H9 (cell line): ENCODE measurements around the gene SUN2. TPM values are rescaled to one million over a fixed set of nuclear protein-coding genes. Genes with fewer than 3 reads are reported as not detected.
A peak's percentile ranks its signal among the peaks of the same experiment; 100 is the strongest.

Experiments used
- DNase-seq: peaks from one replicate; pipeline ENCODE4 v3.0.0-alpha.2; 2017
- H2AFZ ChIP-seq: one replicate; pipeline ENCODE4 v1.6.1; 2013; ENCODE audit warnings: mild to moderate bottlenecking, low read length, control low read depth, moderate library complexity
- H2AK5ac ChIP-seq: 2 replicates; pipeline ENCODE4 v1.6.1; 2013; ENCODE audit warnings: low read length, control low read depth, mixed read lengths; ENCODE audit not compliant: insufficient read length
- H2BK120ac ChIP-seq: one replicate; pipeline ENCODE4 v1.6.1; 2013; ENCODE audit warnings: low read depth, mild to moderate bottlenecking, low read length, control low read depth, inconsistent platforms; ENCODE audit not compliant: poor library complexity, severe bottlenecking
- H2BK12ac ChIP-seq: 2 replicates; pipeline ENCODE4 v1.6.1; 2013; ENCODE audit warnings: low read length, control low read depth, mixed read lengths, low read depth; ENCODE audit not compliant: insufficient read length
- H2BK15ac ChIP-seq: 2 replicates; pipeline ENCODE4 v1.6.1; 2013; ENCODE audit warnings: low read depth, low read length, control low read depth
- H2BK20ac ChIP-seq: one replicate; pipeline ENCODE4 v1.6.1; 2013; ENCODE audit warnings: low read depth, mild to moderate bottlenecking, low read length, control low read depth, inconsistent platforms; ENCODE audit not compliant: poor library complexity, severe bottlenecking
- H2BK5ac ChIP-seq: 2 replicates; pipeline ENCODE4 v1.6.1; 2013; ENCODE audit warnings: low read length, control low read depth, mixed read lengths; ENCODE audit not compliant: insufficient read length
- H3K14ac ChIP-seq: 2 replicates; pipeline ENCODE4 v1.6.1; 2013; ENCODE audit warnings: low read length, control low read depth; ENCODE audit not compliant: insufficient read depth
- H3K18ac ChIP-seq: 2 replicates; pipeline ENCODE4 v1.6.1; 2013; ENCODE audit warnings: low read depth, mild to moderate bottlenecking, mixed read lengths, low read length, control low read depth; ENCODE audit not compliant: insufficient read length
- H3K23ac ChIP-seq: 2 replicates; pipeline ENCODE4 v1.6.1; 2013; ENCODE audit warnings: low read length, control low read depth, mixed read lengths, low read depth; ENCODE audit not compliant: insufficient read length
- H3K23me2 ChIP-seq: 2 replicates; pipeline ENCODE4 v1.6.1; 2013; ENCODE audit warnings: low read depth, mild to moderate bottlenecking, mixed read lengths, low read length, control low read depth; ENCODE audit not compliant: insufficient read length, poor library complexity, severe bottlenecking
- H3K27ac ChIP-seq: 2 replicates; pipeline ENCODE4 v1.5.1; 2013; ENCODE audit warnings: low read length, control low read depth, mixed read lengths, low read depth; ENCODE audit not compliant: insufficient read length
- H3K27me3 ChIP-seq: 2 replicates; pipeline ENCODE4 v1.6.1; 2013; ENCODE audit warnings: low read length, control low read depth, inconsistent platforms; ENCODE audit not compliant: insufficient read depth
- H3K4ac ChIP-seq: 2 replicates; pipeline ENCODE4 v1.6.1; 2013; ENCODE audit warnings: low read depth, mild to moderate bottlenecking, control low read depth, inconsistent platforms, low read length, moderate library complexity
- H3K4me1 ChIP-seq: 2 replicates; pipeline ENCODE4 v1.6.1; 2013; ENCODE audit warnings: low read length, control low read depth, inconsistent platforms; ENCODE audit not compliant: insufficient read depth
- H3K4me2 ChIP-seq: 2 replicates; pipeline ENCODE4 v1.6.1; 2013; ENCODE audit warnings: low read length, control low read depth, mixed read lengths; ENCODE audit not compliant: insufficient read length, insufficient read depth
- H3K56ac ChIP-seq: 2 replicates; pipeline ENCODE4 v1.6.1; 2013; ENCODE audit warnings: low read depth, mild to moderate bottlenecking, mixed read lengths, low read length, control low read depth; ENCODE audit not compliant: insufficient read length
- H3K79me1 ChIP-seq: 2 replicates; pipeline ENCODE4 v1.6.1; 2013; ENCODE audit warnings: low read depth, mild to moderate bottlenecking, moderate library complexity, low read length, control low read depth, inconsistent platforms; ENCODE audit not compliant: insufficient read depth, poor library complexity, severe bottlenecking
- H3K79me2 ChIP-seq: 2 replicates; pipeline ENCODE4 v1.6.1; 2013; ENCODE audit warnings: low read length, control low read depth, inconsistent platforms; ENCODE audit not compliant: insufficient read depth
- H3K9ac ChIP-seq: 2 replicates; pipeline ENCODE4 v1.6.1; 2013; ENCODE audit warnings: low read length, control low read depth, mixed read lengths; ENCODE audit not compliant: insufficient read length; ENCODE audit errors: extremely low read depth
- H3K9me3 ChIP-seq: one replicate; pipeline ENCODE4 v1.6.1; 2013; ENCODE audit warnings: low read depth, low read length, inconsistent platforms; ENCODE audit not compliant: control insufficient read depth
- H3T11ph ChIP-seq: one replicate; pipeline ENCODE4 v1.6.1; 2013; ENCODE audit warnings: mild to moderate bottlenecking, low read length, control low read depth, inconsistent platforms
- H4K20me1 ChIP-seq: one replicate; pipeline ENCODE4 v1.6.1; 2013; ENCODE audit not compliant: control insufficient read depth, insufficient read length, insufficient read depth
- H4K5ac ChIP-seq: 2 replicates; pipeline ENCODE4 v1.6.1; 2013; ENCODE audit warnings: low read depth, mild to moderate bottlenecking, mixed read lengths, low read length, control low read depth; ENCODE audit not compliant: insufficient read length
- H4K8ac ChIP-seq: replicated peaks from 2 replicates; pipeline ENCODE4 v1.6.1; 2013; ENCODE audit warnings: low read length, control low read depth, mixed read lengths, low read depth; ENCODE audit not compliant: insufficient read length
- H4K91ac ChIP-seq: 2 replicates; pipeline ENCODE4 v1.6.1; 2013; ENCODE audit warnings: low read depth, mild to moderate bottlenecking, moderate library complexity, mixed read lengths, low read length, control low read depth; ENCODE audit not compliant: insufficient read length
- H3K27ac Mint-ChIP-seq, 3 experiments: 2 replicates in 2 of 3; 3 replicates in 1 of 3; pipeline ENCODE4 v1.8.0; 2020 to 2021; ENCODE audit warnings: mixed read lengths in 3 of 3, mild to moderate bottlenecking in 1 of 3, moderate library complexity in 1 of 3
- H3K27me3 Mint-ChIP-seq: 2 replicates; pipeline ENCODE4 v1.8.0; 2021; ENCODE audit warnings: low read depth, mild to moderate bottlenecking, moderate library complexity, mixed read lengths
- H3K36me3 Mint-ChIP-seq, 3 experiments: 2 replicates in 2 of 3; 3 replicates in 1 of 3; pipeline ENCODE4 v1.8.0; 2020 to 2021; ENCODE audit warnings: low read depth in 3 of 3, mixed read lengths in 3 of 3; ENCODE audit not compliant: insufficient read depth in 1 of 3
- H3K4me1 Mint-ChIP-seq, 2 experiments: 2 replicates each; pipeline ENCODE4 v1.8.0; 2020; ENCODE audit warnings: mixed read lengths in 2 of 2
- H3K4me3 Mint-ChIP-seq, 2 experiments: 2 replicates in 1 of 2; 3 replicates in 1 of 2; pipeline ENCODE4 v1.8.0; 2020 to 2021; ENCODE audit warnings: mild to moderate bottlenecking in 2 of 2, mixed read lengths in 2 of 2, moderate library complexity in 1 of 2
- H3K9me3 Mint-ChIP-seq, 2 experiments: 2 replicates in 1 of 2; 3 replicates in 1 of 2; pipeline ENCODE4 v1.8.0; 2020; ENCODE audit warnings: mild to moderate bottlenecking in 2 of 2, mixed read lengths in 2 of 2, moderate library complexity in 1 of 2
- WGBS: extraction: QIAGEN DNeasy Blood & Tissue Kit; methylation state at CpG from one replicate; pipeline ENCODE4 v1.1.7; 2013; ENCODE audit warnings: missing lambda C conversion rate, low lambda C conversion rate, mixed read lengths; ENCODE audit not compliant: insufficient read length; ENCODE audit errors: extremely low coverage; 5-methylcytosine and 5-hydroxymethylcytosine counted together
- total RNA-seq: library from RNA; stranded (reverse); gene quantifications from 2 replicates; pipeline ENCODE4 v1.2.1, GENCODE V29; 2021
- TF ChIP-seq, protein P1 (sequence below): fragments of 200-600 bp; sonication (generic); conservative IDR thresholded peaks from 3 replicates; pipeline ENCODE4 v1.8.0; 2021; ENCODE audit warnings: antibody characterized with exemption, mild to moderate bottlenecking

The SUN2 gene
- total RNA-seq, 1 experiment from 2014 or later: 12.0 TPM

GRCh38 chr22:38735126-38735464 lies 20.7 kb downstream of the SUN2 start:
- no peak overlapping the region for H3K4me3 Mint-ChIP-seq
- TF ChIP-seq, protein P1, sequence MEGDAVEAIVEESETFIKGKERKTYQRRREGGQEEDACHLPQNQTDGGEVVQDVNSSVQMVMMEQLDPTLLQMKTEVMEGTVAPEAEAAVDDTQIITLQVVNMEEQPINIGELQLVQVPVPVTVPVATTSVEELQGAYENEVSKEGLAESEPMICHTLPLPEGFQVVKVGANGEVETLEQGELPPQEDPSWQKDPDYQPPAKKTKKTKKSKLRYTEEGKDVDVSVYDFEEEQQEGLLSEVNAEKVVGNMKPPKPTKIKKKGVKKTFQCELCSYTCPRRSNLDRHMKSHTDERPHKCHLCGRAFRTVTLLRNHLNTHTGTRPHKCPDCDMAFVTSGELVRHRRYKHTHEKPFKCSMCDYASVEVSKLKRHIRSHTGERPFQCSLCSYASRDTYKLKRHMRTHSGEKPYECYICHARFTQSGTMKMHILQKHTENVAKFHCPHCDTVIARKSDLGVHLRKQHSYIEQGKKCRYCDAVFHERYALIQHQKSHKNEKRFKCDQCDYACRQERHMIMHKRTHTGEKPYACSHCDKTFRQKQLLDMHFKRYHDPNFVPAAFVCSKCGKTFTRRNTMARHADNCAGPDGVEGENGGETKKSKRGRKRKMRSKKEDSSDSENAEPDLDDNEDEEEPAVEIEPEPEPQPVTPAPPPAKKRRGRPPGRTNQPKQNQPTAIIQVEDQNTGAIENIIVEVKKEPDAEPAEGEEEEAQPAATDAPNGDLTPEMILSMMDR: no peak

More at GRCh38 chr22:38735126-38735464, 20.7 kb downstream of the SUN2 start:
- Histone ChIP-seq H4K5ac (no peak overlapping the region), H2BK120ac (no peak overlapping the region), H2AFZ (no peak overlapping the region), H3K9ac (no peak overlapping the region), H3K4me2 (no peak overlapping the region), H2BK5ac (no peak overlapping the region), H3K27me3 (no peaks in the 10 kb centered on the region), H2BK12ac (no peak overlapping the region), H3K56ac (no peak overlapping the region), H4K20me1 (no peaks in the 10 kb centered on the region), H3K79me2 (no peaks in the 10 kb centered on the region), H3K27ac (no peak overlapping the region), H3K14ac (no peak overlapping the region), H4K91ac (no peak overlapping the region), H4K8ac (no peak overlapping the region), H3K79me1 (no peaks in the 10 kb centered on the region), H3K18ac (no peak overlapping the region), H3K9me3 (no peaks in the 10 kb centered on the region), H3K23me2 (no peaks in the 10 kb centered on the region), H2BK15ac (no peak overlapping the region), H2BK20ac (no peak overlapping the region), H3K23ac (no peak overlapping the region), H2AK5ac (no peak overlapping the region), H3T11ph (no peak overlapping the region), H3K4ac (no peak overlapping the region), H3K4me1 (no peaks in the 10 kb centered on the region)
- Mint-ChIP-seq H3K27ac (peak overlapping the region in 1 of 3 experiments; percentile 79; a peak in 1 of 7 replicates), H3K4me1 (0 out of 4 replicates have a peak, but pooled peaks cover 0 to 3% of the 10 kb centered on the region in 2 experiments), H3K27me3 (no peaks in the 10 kb centered on the region; the same call in 1 of the 2 replicates), H3K9me3 (no peaks in the 10 kb centered on the region), H3K36me3 (peaks cover 9 to 79% (median 37%) of the 10 kb centered on the region in 3 experiments; a peak in 6 of 7 replicates)
- no peak for DNase-seq
- no CpG with 5 or more reads among the region's 7 CpGs for WGBS
